ENCODE results near the gene NTF4. TPM values are rescaled to one million over a fixed set of nuclear protein-coding genes. Genes with fewer than 3 reads are reported as not detected.
A peak's percentile ranks its signal among the peaks of the same experiment; 100 is the strongest.

Gene NTF4, protein sequence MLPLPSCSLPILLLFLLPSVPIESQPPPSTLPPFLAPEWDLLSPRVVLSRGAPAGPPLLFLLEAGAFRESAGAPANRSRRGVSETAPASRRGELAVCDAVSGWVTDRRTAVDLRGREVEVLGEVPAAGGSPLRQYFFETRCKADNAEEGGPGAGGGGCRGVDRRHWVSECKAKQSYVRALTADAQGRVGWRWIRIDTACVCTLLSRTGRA
- total RNA-seq: not detected
- long read RNA-seq, donor 1: 0 reads
- long read RNA-seq, donor 2: 0 reads

- Histone ChIP-seq H3K36me3 (ENCODE audit: low read depth) (no peaks in the 10 kb centered on the region), H3K4me3 (no peak within 1 kb of the TSS), H3K9me3 (no peaks in the 10 kb centered on the region), H3K4me1 (ENCODE audit: low read depth) (peaks cover 5% of the 10 kb centered on the region)
- peak; percentile 66 for ATAC-seq
- DNase-seq: peak in 1 of 3 donors; percentile 49
- intact Hi-C loops (cut with DNase I, micrococcal nuclease): no loop called here
- TF ChIP-seq CTCF (IDR thresholded peaks at IDR 0.05): no peak
These were observed at the start of gene NTF4 for GRCh38 chr19:49064768-49065611. TSS of gene NTF4 (minus strand) at chr19:49064818. CDS start at chr19:49061997, 2,821 bp downstream.

DNA sequence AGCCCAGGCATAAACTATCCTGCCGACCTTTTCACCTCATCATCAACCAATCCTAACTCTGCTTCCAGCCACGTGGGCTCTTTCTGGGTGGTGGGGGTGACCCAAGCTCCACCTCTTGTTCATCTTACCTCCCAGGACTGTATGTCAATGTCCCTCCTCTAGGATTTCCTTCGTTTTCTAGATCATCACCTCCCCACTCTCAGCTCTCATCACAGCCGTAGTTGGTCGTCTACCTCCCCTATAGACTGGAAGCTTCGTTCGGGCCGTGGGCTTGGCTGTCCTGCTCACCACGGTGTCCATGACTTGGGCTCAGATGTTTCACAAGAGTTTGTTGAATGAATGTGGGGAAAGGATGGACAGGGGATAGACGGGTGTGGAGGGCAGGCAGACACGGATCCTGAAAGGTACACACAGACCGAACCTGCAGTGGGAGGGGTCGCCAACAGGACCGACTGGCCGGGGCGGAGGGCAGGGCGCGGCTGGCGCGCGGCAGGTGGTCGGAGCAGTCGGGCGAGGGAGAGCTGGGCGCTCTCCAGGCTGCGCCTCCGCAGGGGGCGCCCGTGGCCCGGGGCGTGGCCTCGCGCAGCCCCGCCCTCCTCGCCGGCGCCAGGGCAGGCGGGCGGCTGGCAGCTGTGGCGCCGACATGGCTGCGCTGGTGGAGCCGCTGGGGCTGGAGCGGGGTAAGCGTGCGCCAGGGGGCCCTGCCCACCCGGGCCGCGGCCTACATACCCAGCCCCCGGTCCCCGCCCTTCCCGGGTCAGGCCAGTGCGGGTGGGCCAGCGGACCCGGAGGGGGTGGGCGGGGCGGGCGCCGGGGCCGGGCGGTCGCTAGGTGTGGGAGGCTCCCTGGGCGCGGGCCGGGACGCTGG is 49.4 kb upstream of the NTF4 start, which contains the start of gene LIN7B:
Gene LIN7B (plus strand): TSS at position 609 of the 868 bp plus-strand sequence. CDS start 35 bp downstream, at position 644.
- H3K36me3 ChIP-seq (ENCODE audit: low read depth): no peaks in the 10 kb centered on the region
- ATAC-seq (peak; percentile 75), DNase-seq (peak; percentile 75 to 86 (median 75))
- peak; percentile 68 for TF ChIP-seq CTCF (IDR thresholded peaks at IDR 0.05)
- peak within 1 kb of the TSS; percentile 57 for H3K4me3 ChIP-seq
- peaks cover 21% of the 10 kb centered on the region for H3K4me1 ChIP-seq (ENCODE audit: low read depth)
- no peaks in the 10 kb centered on the region for H3K9me3 ChIP-seq
- intact Hi-C loops (cut with DNase I, micrococcal nuclease): no loop called here

GRCh38 chr19:49111218-49111998 is 46.8 kb upstream of the NTF4 start:
- ATAC-seq (no peak), DNase-seq (no peak)
- Histone ChIP-seq H3K4me1 (ENCODE audit: low read depth) (peaks cover 7% of the 10 kb centered on the region), H3K4me3 (no peak overlapping the region), H3K9me3 (no peaks in the 10 kb centered on the region), H3K36me3 (ENCODE audit: low read depth) (no peaks in the 10 kb centered on the region)
- no peak for TF ChIP-seq CTCF (IDR thresholded peaks at IDR 0.05)
- intact Hi-C loops (cut with DNase I, micrococcal nuclease): no loop called here

GRCh38 chr19:49110567-49110966 is 45.9 kb upstream of the NTF4 start:
- Histone ChIP-seq H3K4me3 (no peak overlapping the region), H3K36me3 (ENCODE audit: low read depth) (no peaks in the 10 kb centered on the region), H3K4me1 (ENCODE audit: low read depth) (peaks cover 4% of the 10 kb centered on the region), H3K9me3 (no peaks in the 10 kb centered on the region)
- no peak for DNase-seq
- no peak for TF ChIP-seq CTCF (IDR thresholded peaks at IDR 0.05)
- intact Hi-C loops (cut with DNase I, micrococcal nuclease): no loop called here
- no peak for ATAC-seq

All from mucosa of descending colon (tissue), 3 donors.